Calu3 (cell line): ENCODE data around the gene CNTNAP2. TPM values are rescaled to one million over a fixed set of nuclear protein-coding genes. Genes with fewer than 3 reads are reported as not detected.

Source experiments
- BruUV-seq: library from RNA; stranded (reverse); fragments of 400-500 nt; replicated peaks from 2 replicates; lab custom pipeline; 2021; lab: Mats Ljungman, UMichigan
- CTCF ChIA-PET: fragments of 300-600 bp; sonication (Branson Sonifier 250); formaldehyde crosslinking; loops from one replicate; lab custom pipeline; 2022; ENCODE audit warnings: antibody characterized with exemption; lab: Charles Lee
- DNase-seq: peaks from one replicate; pipeline ENCODE4 v3.0.0; 2022
- H3K27ac Mint-ChIP-seq: one replicate; pipeline ENCODE4 v1.8.0; 2022; ENCODE audit warnings: mixed read lengths; ENCODE audit not compliant: unreplicated experiment
- H3K27me3 Mint-ChIP-seq: one replicate; pipeline ENCODE4 v1.8.0; 2022; ENCODE audit warnings: mixed read lengths; ENCODE audit not compliant: unreplicated experiment
- H3K36me3 Mint-ChIP-seq: one replicate; pipeline ENCODE4 v1.8.0; 2022; ENCODE audit warnings: mild to moderate bottlenecking, moderate library complexity, mixed read lengths; ENCODE audit not compliant: insufficient read depth, unreplicated experiment
- H3K4me1 Mint-ChIP-seq: one replicate; pipeline ENCODE4 v1.8.0; 2022; ENCODE audit warnings: mild to moderate bottlenecking, low read depth, mixed read lengths; ENCODE audit not compliant: unreplicated experiment
- H3K4me3 Mint-ChIP-seq: one replicate; pipeline ENCODE4 v1.8.0; 2022; ENCODE audit warnings: mild to moderate bottlenecking, low read depth, moderate library complexity, mixed read lengths; ENCODE audit not compliant: unreplicated experiment
- H3K9me3 Mint-ChIP-seq: one replicate; pipeline ENCODE4 v1.8.0; 2022; ENCODE audit warnings: low read depth, mixed read lengths; ENCODE audit not compliant: unreplicated experiment
- intact Hi-C: fragments of 100-400 bp; cut with micrococcal nuclease; formaldehyde crosslinking; loops from one replicate; pipeline ENCODE4 v1.10.0; 2022; ENCODE audit not compliant: unreplicated experiment
- total RNA-seq: library from RNA; stranded (reverse); gene quantifications from 2 replicates; pipeline ENCODE4 v1.2.3, GENCODE V29; 2022
- TF ChIP-seq, protein P1 (sequence below): fragments of 200-600 bp; IDR thresholded peaks from one replicate; pipeline ENCODE4 v1.8.0; 2022; ENCODE audit warnings: antibody characterized with exemption; ENCODE audit not compliant: unreplicated experiment

Gene CNTNAP2
- total RNA-seq, 1 experiment from 2014 or later: 1.1 TPM

- Mint-ChIP-seq H3K27ac (no peak overlapping the region), H3K36me3 (no peaks in the 10 kb centered on the region), H3K4me3 (no peak overlapping the region), H3K27me3 (no peaks in the 10 kb centered on the region), H3K4me1 (no peaks in the 10 kb centered on the region), H3K9me3 (no peaks in the 10 kb centered on the region)
- CTCF ChIA-PET: no interaction called here
- no peak for DNase-seq
- intact Hi-C loops: no loop called here
- TF ChIP-seq, protein P1, sequence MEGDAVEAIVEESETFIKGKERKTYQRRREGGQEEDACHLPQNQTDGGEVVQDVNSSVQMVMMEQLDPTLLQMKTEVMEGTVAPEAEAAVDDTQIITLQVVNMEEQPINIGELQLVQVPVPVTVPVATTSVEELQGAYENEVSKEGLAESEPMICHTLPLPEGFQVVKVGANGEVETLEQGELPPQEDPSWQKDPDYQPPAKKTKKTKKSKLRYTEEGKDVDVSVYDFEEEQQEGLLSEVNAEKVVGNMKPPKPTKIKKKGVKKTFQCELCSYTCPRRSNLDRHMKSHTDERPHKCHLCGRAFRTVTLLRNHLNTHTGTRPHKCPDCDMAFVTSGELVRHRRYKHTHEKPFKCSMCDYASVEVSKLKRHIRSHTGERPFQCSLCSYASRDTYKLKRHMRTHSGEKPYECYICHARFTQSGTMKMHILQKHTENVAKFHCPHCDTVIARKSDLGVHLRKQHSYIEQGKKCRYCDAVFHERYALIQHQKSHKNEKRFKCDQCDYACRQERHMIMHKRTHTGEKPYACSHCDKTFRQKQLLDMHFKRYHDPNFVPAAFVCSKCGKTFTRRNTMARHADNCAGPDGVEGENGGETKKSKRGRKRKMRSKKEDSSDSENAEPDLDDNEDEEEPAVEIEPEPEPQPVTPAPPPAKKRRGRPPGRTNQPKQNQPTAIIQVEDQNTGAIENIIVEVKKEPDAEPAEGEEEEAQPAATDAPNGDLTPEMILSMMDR: no peak
- BruUV-seq: no TSS peak
Observed at GRCh38 chr7:146690987-146691386, 574.4 kb downstream of the CNTNAP2 start.

- intact Hi-C loops: no loop called here
- Mint-ChIP-seq H3K27ac (no peak overlapping the region), H3K9me3 (peaks cover 8% of the 10 kb centered on the region), H3K27me3 (no peaks in the 10 kb centered on the region), H3K4me1 (no peaks in the 10 kb centered on the region), H3K4me3 (no peak overlapping the region), H3K36me3 (no peaks in the 10 kb centered on the region)
- no peak for DNase-seq
- no TSS peak for BruUV-seq
- TF ChIP-seq, protein P1: no peak
- CTCF ChIA-PET: no interaction called here
Observed at GRCh38 chr7:146698995-146699610, 582.5 kb downstream of the CNTNAP2 start.

- H3K36me3 Mint-ChIP-seq: no peaks in the 10 kb centered on the region
- intact Hi-C loops: no loop called here
- peaks cover 8% of the 10 kb centered on the region for H3K9me3 Mint-ChIP-seq
- no peak overlapping the region for H3K27ac Mint-ChIP-seq
- DNase-seq: no peak
- no peaks in the 10 kb centered on the region for H3K4me1 Mint-ChIP-seq
- no peaks in the 10 kb centered on the region for H3K27me3 Mint-ChIP-seq
- H3K4me3 Mint-ChIP-seq: no peak overlapping the region
- CTCF ChIA-PET: no interaction called here
- no TSS peak for BruUV-seq
- TF ChIP-seq, protein P1: no peak
Observed at GRCh38 chr7:146700015-146700560, 583.5 kb downstream of the CNTNAP2 start.

- H3K27me3 Mint-ChIP-seq: no peaks in the 10 kb centered on the region
- intact Hi-C loops: no loop called here
- no TSS peak for BruUV-seq
- H3K4me3 Mint-ChIP-seq: no peak overlapping the region
- peaks cover 11% of the 10 kb centered on the region for H3K9me3 Mint-ChIP-seq
- H3K36me3 Mint-ChIP-seq: no peaks in the 10 kb centered on the region
- CTCF ChIA-PET: no interaction called here
- no peak for DNase-seq
- H3K4me1 Mint-ChIP-seq: no peaks in the 10 kb centered on the region
- TF ChIP-seq, protein P1: no peak
- H3K27ac Mint-ChIP-seq: no peak overlapping the region
Observed at GRCh38 chr7:146701166-146701565, 584.6 kb downstream of the CNTNAP2 start.
